Colonic mucosa (tissue), 4 donors: ENCODE measurements around the gene RAB39A. TPM values are rescaled to one million over a fixed set of nuclear protein-coding genes. Genes with fewer than 3 reads are reported as not detected.

Source experiments
- DNase-seq: peaks from one replicate; pipeline ENCODE4 v3.0.0-alpha.2; 2020
- H3K27ac ChIP-seq: fragments of 200-600 bp; one replicate; pipeline ENCODE4 v1.8.0; 2021
- H3K27me3 ChIP-seq: fragments of 200-600 bp; one replicate; pipeline ENCODE4 v1.8.0; 2021
- H3K36me3 ChIP-seq: fragments of 200-600 bp; one replicate; pipeline ENCODE4 v1.8.0; 2021
- H3K4me1 ChIP-seq: fragments of 200-600 bp; one replicate; pipeline ENCODE4 v1.8.0; 2021; ENCODE audit warnings: mild to moderate bottlenecking
- H3K4me3 ChIP-seq: fragments of 200-600 bp; one replicate; pipeline ENCODE4 v1.8.0; 2021
- H3K9ac ChIP-seq, 2 donors: one replicate each; pipeline ENCODE4 v1.7.0; 2013; ENCODE audit warnings: control low read depth in 2 of 2, low read depth in 2 of 2, low read length in 2 of 2
- H3K9me3 ChIP-seq: fragments of 200-600 bp; one replicate; pipeline ENCODE4 v1.8.0; 2021
- intact Hi-C: fragments of 100-400 bp; cut with DNase I; formaldehyde crosslinking; loops from one replicate; pipeline ENCODE4 v1.14.1; 2022
- total RNA-seq, 2 donors: library from RNA; stranded (reverse); fragmentation: NEBNext Ultra II Directional in 1 of 2; extraction: Animal tissue kit (Norgen Biotek cat#: 25700) in 1 of 2; gene quantifications; one replicate each; pipeline ENCODE4 v1.2.1, GENCODE V29; 2021
- TF ChIP-seq, protein P1 (sequence below): fragments of 200-600 bp; IDR thresholded peaks from one replicate; pipeline ENCODE4 v1.8.0; 2022; ENCODE audit warnings: antibody characterized with exemption, mild to moderate bottlenecking
- donor health status: healthy.
- donor health status: DM: no; HTN: no; CAD: no.
- donor health status: DM: no; HTN: no; CAD: no.

The RAB39A gene
- total RNA-seq, 2 donors from 2014 or later: 0.77 to 1.2 TPM

DNA sequence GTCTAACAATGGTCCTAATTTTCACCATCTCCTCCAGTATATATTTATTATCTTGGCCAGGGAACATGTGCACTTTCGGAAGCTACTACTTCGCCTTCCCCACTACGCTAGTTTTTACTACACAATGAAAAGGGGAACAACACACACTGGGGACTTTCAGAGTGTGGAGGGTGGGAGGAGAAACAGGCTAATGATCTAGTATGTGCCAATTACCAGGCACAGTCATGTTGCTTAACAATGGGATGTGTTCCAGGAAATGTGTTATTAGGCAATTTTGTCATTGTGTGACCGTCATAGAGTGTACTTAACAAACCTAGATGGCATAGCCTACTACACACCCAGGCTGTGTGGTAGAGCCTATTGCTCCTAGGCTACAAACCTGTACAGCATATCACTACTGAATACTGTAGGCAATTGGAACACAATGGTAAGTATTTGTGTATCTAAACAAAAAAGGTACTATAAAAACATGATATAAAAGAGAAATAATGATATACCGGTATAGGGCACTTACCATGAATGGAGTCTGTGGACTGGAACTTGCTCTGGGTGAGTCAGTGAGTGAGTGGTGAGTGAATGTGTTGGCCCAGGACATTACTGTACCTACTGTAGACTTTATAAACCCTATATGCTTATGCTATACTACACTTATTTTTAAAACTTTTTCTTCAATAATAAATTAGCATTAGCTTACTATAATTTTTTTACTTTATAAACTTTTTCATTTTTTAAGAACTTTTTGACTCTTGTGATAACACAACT, 60.3 kb downstream of the RAB39A start:
- intact Hi-C loops: no loop called here
- H3K27ac ChIP-seq: no peak overlapping the region
- no peaks in the 10 kb centered on the region for H3K4me1 ChIP-seq
- H3K27me3 ChIP-seq: no peaks in the 10 kb centered on the region
- H3K9ac ChIP-seq: no peak overlapping the region
- H3K36me3 ChIP-seq: no peaks in the 10 kb centered on the region
- H3K4me3 ChIP-seq: no peak overlapping the region
- no peak for DNase-seq
- no peaks in the 10 kb centered on the region for H3K9me3 ChIP-seq
- TF ChIP-seq, protein P1, sequence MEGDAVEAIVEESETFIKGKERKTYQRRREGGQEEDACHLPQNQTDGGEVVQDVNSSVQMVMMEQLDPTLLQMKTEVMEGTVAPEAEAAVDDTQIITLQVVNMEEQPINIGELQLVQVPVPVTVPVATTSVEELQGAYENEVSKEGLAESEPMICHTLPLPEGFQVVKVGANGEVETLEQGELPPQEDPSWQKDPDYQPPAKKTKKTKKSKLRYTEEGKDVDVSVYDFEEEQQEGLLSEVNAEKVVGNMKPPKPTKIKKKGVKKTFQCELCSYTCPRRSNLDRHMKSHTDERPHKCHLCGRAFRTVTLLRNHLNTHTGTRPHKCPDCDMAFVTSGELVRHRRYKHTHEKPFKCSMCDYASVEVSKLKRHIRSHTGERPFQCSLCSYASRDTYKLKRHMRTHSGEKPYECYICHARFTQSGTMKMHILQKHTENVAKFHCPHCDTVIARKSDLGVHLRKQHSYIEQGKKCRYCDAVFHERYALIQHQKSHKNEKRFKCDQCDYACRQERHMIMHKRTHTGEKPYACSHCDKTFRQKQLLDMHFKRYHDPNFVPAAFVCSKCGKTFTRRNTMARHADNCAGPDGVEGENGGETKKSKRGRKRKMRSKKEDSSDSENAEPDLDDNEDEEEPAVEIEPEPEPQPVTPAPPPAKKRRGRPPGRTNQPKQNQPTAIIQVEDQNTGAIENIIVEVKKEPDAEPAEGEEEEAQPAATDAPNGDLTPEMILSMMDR: no peak

- H3K9ac ChIP-seq: no peak overlapping the region
- H3K9me3 ChIP-seq: no peaks in the 10 kb centered on the region
- H3K27me3 ChIP-seq: no peaks in the 10 kb centered on the region
- H3K36me3 ChIP-seq: no peaks in the 10 kb centered on the region
- H3K4me3 ChIP-seq: no peak overlapping the region
- TF ChIP-seq, protein P1: no peak
- no peaks in the 10 kb centered on the region for H3K4me1 ChIP-seq
- intact Hi-C loops: no loop called here
- no peak for DNase-seq
- H3K27ac ChIP-seq: no peak overlapping the region
Measured at GRCh38 chr11:107991868-107992414, 63.7 kb downstream of the RAB39A start.

DNA sequence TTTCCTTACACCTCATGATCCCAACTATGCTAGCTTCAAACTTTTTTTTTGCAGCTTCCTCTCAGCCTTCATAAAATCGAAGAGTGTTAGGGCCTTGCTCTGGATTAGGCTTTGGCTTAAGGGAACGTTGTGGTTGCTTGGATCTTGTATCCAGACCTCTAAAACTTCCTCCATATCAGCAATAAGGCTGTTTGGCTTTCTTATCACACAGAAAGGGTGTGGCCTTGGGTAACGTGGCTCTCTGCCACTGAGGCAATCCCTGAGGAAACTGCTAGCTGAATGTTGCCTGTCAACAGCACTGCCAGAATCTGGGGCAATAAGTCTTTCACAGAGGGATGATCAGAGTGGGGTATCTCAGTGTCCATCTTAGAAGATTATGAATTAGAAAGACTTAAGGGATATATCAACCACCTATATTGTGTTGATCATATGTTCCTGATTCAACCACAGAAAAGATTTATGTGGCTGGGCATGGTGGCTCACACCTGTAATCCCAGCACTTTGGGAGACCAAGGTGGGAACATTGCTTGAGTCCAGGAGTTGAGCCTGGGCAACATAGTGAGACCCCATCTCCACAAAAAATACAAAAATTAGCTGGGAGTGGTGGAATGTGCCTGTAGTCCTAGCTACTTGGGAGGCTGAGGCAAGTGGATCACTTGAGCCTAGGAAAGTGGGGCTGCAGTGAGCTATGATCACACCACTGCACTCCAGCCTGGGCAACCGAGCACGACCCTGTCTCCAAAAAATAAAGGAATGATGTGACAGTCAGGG, 67.9 kb downstream of the RAB39A start:
- no peaks in the 10 kb centered on the region for H3K36me3 ChIP-seq

DNA sequence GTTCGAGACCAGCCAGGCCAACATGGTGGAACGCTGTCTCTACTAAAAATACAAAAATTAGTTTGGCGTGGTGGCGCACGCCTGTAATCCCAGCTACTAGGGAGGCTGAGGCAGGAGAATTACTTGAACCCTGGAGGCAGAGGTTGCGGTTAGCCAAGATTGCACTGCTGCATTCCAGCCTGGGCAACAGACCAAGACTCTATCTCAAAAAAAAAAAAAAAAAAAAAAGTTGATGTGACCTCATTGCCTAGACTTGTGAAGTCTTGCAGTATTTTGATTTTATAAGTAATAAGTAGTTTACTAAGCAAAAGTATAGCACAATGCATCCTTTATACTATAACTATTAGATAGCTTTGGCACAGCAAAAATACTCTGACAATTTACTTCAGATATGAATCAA, 70.5 kb downstream of the RAB39A start:
- Histone ChIP-seq H3K9ac (no peak overlapping the region), H3K36me3 (no peaks in the 10 kb centered on the region), H3K27me3 (no peaks in the 10 kb centered on the region), H3K27ac (no peak overlapping the region), H3K9me3 (no peaks in the 10 kb centered on the region), H3K4me3 (no peak overlapping the region), H3K4me1 (no peaks in the 10 kb centered on the region)
- DNase-seq: no peak
- TF ChIP-seq, protein P1: no peak
- intact Hi-C loops: no loop called here

More for the DNA sequence above, 67.9 kb downstream of the RAB39A start:
- no peak overlapping the region for H3K9ac ChIP-seq
- peak; percentile 53 for DNase-seq
- no peaks in the 10 kb centered on the region for H3K4me1 ChIP-seq
- H3K27ac ChIP-seq: no peak overlapping the region
- TF ChIP-seq, protein P1: no peak
- no peak overlapping the region for H3K4me3 ChIP-seq
- H3K27me3 ChIP-seq: no peaks in the 10 kb centered on the region
- H3K9me3 ChIP-seq: no peaks in the 10 kb centered on the region
- intact Hi-C loops: no loop called here

- Histone ChIP-seq H3K4me3 (no peak overlapping the region), H3K9ac (no peak overlapping the region), H3K9me3 (no peaks in the 10 kb centered on the region), H3K27ac (no peak overlapping the region), H3K27me3 (no peaks in the 10 kb centered on the region), H3K4me1 (no peaks in the 10 kb centered on the region), H3K36me3 (no peaks in the 10 kb centered on the region)
- no peak for DNase-seq
- intact Hi-C loops: no loop called here
- TF ChIP-seq, protein P1: peak; percentile 33
Measured at GRCh38 chr11:107999759-108000455, 71.7 kb downstream of the RAB39A start.
